ENCODE measurements around the gene KCP. TPM values are rescaled to one million over a fixed set of nuclear protein-coding genes. Genes with fewer than 3 reads are reported as not detected.

Gene KCP
- polyA plus RNA-seq, 3 donors = 0.11 to 0.16 TPM; not detected in 1

DNA sequence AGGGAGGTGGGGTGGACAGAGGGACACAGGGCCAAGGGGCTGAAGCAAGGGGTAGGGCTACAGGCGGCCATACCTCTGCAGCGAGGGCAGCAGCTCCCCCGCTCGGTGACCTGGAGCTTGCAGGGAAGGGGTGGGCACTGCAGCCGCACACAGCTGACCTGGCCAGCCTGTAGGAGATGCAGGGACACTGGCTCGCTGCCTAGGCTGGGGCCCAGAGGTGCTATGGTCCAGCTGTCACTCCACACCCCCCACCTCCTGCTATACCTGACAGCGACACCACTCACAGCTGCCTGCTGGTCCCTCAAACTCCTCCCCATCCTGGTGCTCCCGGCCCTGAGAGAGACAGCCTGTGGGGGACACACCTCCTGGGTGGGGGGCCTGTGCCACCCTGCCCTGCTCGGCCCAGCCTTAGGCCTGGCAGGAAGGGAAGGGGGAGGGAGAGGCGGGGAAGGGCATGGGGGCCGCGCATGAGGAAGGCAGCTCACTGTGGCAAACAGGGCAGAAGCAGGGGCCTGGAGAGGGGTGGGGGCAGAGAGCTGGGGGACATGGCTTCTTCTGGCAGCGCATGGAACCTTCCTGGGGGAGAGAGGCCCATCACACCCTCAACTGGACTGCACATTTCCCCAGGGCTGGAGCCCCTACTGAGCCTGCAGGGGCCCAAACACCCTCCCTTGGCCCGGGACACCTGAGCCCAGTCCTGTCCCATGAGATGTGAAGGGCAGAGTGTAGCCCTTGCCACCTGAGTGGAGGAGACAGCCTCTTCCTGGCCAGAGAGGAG lies 23.9 kb downstream of the KCP start:
- Mint-ChIP-seq H3K4me3 (no peak overlapping the region), H3K4me1 (peaks cover 3% of the 10 kb centered on the region), H3K36me3 (peaks cover 0 to under 1% of the 10 kb centered on the region in 2 donors), H3K9me3 (peaks cover 0 to 8% (median 2%) of the 10 kb centered on the region in 7 donors), H3K27me3 (ENCODE audit: low read depth in 3 of 3) (peaks cover 13 to 26% (median 22%) of the 10 kb centered on the region in 3 donors), H3K27ac (peak overlapping the region in 1 of 7 donors; percentile 45)
- peaks cover 10 to 25% of the 10 kb centered on the region in 2 donors for H3K27me3 ChIP-seq (ENCODE audit: control insufficient read depth in 2 of 2, insufficient read depth in 2 of 2, low read length in 2 of 2)
- no peaks in the 10 kb centered on the region for H3K79me2 ChIP-seq (ENCODE audit: insufficient read depth, low read length)
- no peaks in the 10 kb centered on the region for H3K36me3 ChIP-seq (replicated peaks in 1 of 2; ENCODE audit: control insufficient read depth in 1 of 2, insufficient read depth in 2 of 2, low read length in 2 of 2)
- no peak overlapping the region for H3K9ac ChIP-seq (ENCODE audit: insufficient read depth, low read length, poor library complexity, severe bottlenecking)
- DNase-seq = no peak
- H4K20me1 ChIP-seq (ENCODE audit: insufficient read depth, low read length) = no peaks in the 10 kb centered on the region
- 90% methylated on average over 5 of the region's 14 CpGs for WGBS (ENCODE audit: insufficient coverage)
- peaks cover 5 to 8% of the 10 kb centered on the region in 2 donors for H3K4me1 ChIP-seq (ENCODE audit: control insufficient read depth in 1 of 2, insufficient read depth in 2 of 2, low read length in 2 of 2)
- H3K4me2 ChIP-seq (replicated peaks; ENCODE audit: extremely low read depth, low read length, poor library complexity, severe bottlenecking) = no peak overlapping the region
- H3K4me3 ChIP-seq (replicated peaks in 1 of 3; ENCODE audit: low read depth in 2 of 3, low read length in 3 of 3) = no peak overlapping the region
- no peak overlapping the region for H3K27ac ChIP-seq (ENCODE audit: low read depth in 1 of 2, low read length in 2 of 2)
- no peak for TF ChIP-seq CTCF (IDR thresholded peaks at IDR 0.05)
- intact Hi-C loops (cut with micrococcal nuclease) = loop anchor here in 1 of 2 donors (10.0 kb wide), 1 partner anchor 282 kb away; no protein-coding TSS in a partner anchor
- no peak overlapping the region for H2AFZ ChIP-seq (ENCODE audit: insufficient read depth, low read depth, low read length, poor library complexity, severe bottlenecking)
- H3K9me3 ChIP-seq (replicated peaks in 1 of 2; ENCODE audit: control insufficient read depth in 1 of 2, insufficient read depth in 1 of 2, low read length in 2 of 2) = no peaks in the 10 kb centered on the region

DNA sequence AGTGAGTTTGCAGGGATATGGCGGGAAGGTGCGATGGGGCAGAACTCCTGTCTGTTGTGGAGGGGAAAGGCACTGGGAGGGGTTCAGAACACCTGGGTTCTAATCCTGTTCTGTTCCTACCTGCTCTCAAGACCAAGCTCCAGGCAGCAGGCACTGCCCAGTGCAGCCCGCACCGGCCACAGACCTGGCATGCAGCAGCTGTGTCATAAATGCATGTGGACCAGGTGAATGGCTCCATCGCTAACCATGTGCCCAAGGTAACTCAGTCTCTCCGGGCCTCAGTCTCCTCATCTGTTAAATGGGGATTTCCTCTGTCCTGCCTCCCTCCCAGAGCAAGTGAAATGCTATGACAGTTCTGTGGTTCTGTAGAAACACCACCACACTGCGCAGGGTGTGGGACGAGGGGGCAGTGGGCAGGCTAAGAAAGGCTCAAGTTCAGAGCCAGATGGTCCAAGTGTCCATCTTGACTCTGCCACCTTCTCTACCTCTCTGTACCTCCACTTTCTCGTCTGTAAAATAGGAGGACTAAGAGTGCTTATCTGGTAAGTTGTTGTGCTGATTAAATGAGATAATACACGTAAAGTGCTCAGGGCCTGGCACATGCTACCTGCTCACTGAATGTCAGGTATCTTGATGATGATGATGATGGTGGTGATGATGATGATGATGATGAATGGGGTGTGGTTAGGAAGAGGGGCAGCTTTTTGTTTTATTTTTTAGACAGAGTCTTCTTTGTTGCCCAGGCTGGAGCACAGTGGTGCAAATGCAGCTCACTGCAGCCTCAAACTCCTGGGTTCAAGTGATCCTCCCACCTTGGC lies 24.9 kb downstream of the KCP start:
- Histone ChIP-seq H3K79me2 (ENCODE audit: insufficient read depth, low read length) (no peaks in the 10 kb centered on the region), H3K36me3 (replicated peaks in 1 of 2; ENCODE audit: control insufficient read depth in 1 of 2, insufficient read depth in 2 of 2, low read length in 2 of 2) (no peaks in the 10 kb centered on the region), H3K4me3 (replicated peaks in 1 of 3; ENCODE audit: low read depth in 2 of 3, low read length in 3 of 3) (no peak overlapping the region), H2AFZ (ENCODE audit: insufficient read depth, low read depth, low read length, poor library complexity, severe bottlenecking) (no peak overlapping the region), H3K27me3 (ENCODE audit: control insufficient read depth in 2 of 2, insufficient read depth in 2 of 2, low read length in 2 of 2) (peaks cover 3 to 18% of the 10 kb centered on the region in 2 donors), H4K20me1 (ENCODE audit: insufficient read depth, low read length) (no peaks in the 10 kb centered on the region), H3K4me1 (ENCODE audit: control insufficient read depth in 1 of 2, insufficient read depth in 2 of 2, low read length in 2 of 2) (peaks cover 0 to under 1% of the 10 kb centered on the region in 2 donors), H3K9me3 (replicated peaks in 1 of 2; ENCODE audit: control insufficient read depth in 1 of 2, insufficient read depth in 1 of 2, low read length in 2 of 2) (no peaks in the 10 kb centered on the region), H3K27ac (ENCODE audit: low read depth in 1 of 2, low read length in 2 of 2) (no peak overlapping the region), H3K9ac (ENCODE audit: insufficient read depth, low read length, poor library complexity, severe bottlenecking) (no peak overlapping the region), H3K4me2 (replicated peaks; ENCODE audit: extremely low read depth, low read length, poor library complexity, severe bottlenecking) (no peak overlapping the region)
- intact Hi-C loops (cut with micrococcal nuclease) = loop anchor here in 1 of 2 donors (10.0 kb wide), 1 partner anchor 281 kb away; no protein-coding TSS in a partner anchor
- Mint-ChIP-seq H3K4me3 (no peak overlapping the region), H3K4me1 (peaks cover 3% of the 10 kb centered on the region), H3K27ac (peak overlapping the region in 1 of 7 donors; percentile 58), H3K36me3 (no peaks in the 10 kb centered on the region), H3K9me3 (peaks cover 0 to 8% (median 2%) of the 10 kb centered on the region in 7 donors), H3K27me3 (ENCODE audit: low read depth in 3 of 3) (peaks cover 9 to 18% (median 16%) of the 10 kb centered on the region in 3 donors)
- 97% methylated on average over 6 of the region's 10 CpGs for WGBS (ENCODE audit: insufficient coverage)
- no peak for DNase-seq
- no peak for TF ChIP-seq CTCF (IDR thresholded peaks at IDR 0.05)

Data from CD14-positive monocyte (primary cell).